Measurements from ENCODE around the gene KLHDC9.
"Not testable (repeated sequence)": the region's sequence is repeated elsewhere in the genome, so short reads cannot be mapped to it uniquely, and the experiment has no call there.

KLHDC9 gene

DNA sequence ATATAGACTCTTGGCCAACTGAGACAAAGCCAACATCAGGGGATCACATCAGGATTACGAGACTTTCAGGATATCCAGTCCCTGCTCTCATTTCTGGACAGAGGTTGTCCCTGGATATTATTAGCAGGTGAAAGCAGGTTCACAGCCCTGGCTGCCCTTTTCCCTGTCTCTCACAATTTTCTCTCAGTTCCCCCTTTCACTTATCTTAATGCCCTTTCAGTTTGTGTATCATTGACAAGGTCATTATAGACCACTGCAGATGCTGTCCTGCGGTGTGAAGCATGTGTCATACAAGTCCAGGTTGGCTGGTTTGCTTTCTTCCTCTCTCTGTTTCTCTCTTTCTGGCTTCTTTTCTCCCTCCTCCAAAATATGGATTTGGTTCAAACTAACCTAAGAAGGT, 2.1 kb upstream of the KLHDC9 start:
- no peak for DNase-seq (ENCODE audit: low read depth)

DNA sequence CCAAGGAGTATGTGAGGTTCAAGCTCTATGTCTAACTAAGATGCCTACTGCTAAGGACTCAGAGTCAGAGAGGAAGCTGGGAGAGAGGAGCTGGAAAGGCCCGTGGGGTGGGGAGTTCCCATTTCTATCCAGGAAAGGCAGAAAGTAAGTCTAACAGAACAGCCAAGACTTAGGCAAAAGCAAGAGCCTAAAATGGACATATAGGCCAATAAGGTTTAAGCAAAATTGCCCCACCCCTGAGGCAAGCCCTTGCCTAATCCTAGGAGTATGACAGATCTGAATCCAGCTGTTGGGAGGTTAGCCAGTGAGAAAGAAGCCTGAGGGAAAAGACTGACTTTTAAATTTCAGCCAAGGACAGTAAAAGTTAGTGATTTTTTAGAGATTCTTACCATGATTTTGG, 1.6 kb upstream of the KLHDC9 start:
- DNase-seq (ENCODE audit: low read depth), result no peak

DNA sequence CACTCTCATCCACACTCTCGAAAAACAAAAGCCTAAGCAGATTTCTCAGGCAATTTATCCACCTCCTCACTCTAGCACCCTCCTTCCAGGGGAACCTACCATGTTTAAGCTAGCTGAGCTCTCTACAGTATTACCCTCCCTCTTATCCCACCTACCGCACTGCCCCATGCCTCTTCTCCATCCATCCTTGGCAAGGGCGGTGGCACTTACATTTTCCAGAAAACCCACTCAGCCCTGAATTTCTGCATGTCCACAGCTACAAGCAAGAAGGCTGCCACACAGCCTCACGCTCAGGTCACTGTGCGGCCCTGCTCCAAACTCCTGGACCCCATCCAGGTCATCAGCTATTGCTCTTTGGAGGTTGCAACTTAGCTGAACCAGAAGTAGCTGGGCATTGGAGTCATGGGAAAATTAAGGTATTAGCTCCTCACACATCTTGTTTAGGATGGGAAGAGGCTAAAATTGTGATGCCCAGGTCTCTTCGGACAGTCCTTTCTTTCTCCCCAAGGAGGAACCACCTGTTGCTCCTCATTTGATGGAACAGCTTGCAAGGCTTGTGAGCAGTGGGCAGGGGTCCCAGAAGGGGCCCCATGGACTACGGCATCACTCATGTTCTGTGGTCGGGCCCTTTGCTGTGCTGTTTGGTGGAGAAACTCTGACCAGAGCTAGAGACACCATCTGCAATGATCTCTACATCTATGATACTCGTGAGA, 1.1 kb downstream of the KLHDC9 start:
- DNase-seq (ENCODE audit: low read depth), result no peak

DNA sequence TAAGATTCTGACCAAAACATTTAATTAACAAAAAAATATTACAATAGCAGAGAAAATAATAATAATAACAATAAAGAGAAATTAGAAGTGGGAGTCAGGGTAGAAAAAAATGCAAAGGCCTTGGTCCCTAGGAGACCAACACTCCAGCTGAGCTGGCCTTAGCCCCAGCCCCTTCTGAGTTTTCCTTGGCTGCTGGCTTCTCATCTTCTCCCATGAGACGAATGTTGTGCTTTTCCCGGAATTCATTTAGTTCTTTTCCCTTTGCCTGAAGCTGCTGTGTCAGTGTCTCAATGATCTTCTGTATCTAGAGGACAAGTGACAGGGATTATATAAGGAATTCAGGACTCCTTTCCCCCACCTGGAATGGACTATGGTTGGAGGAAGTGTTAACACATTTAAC, 2.4 kb downstream of the KLHDC9 start:
- no peak for DNase-seq (ENCODE audit: low read depth)

DNA sequence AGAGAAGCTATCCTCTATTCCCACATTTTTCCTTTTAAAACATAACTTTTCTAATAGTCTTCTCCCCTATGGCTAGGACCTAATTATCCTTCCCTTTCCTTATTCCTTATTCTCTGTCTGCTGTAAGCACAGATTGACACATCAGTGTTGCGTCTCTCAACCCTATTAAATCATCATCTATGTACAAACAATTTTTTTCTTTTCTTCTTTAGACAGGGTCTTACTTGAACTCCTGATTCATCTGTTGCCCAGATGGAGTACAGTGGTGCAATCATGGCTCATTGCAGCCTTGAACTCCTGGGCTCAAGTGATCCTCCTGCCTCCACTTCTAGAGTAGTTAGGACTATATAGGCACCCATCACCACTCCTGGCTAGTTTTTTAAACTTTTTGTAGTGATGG, 8.3 kb downstream of the KLHDC9 start:
- no peak for DNase-seq (ENCODE audit: low read depth)

DNA sequence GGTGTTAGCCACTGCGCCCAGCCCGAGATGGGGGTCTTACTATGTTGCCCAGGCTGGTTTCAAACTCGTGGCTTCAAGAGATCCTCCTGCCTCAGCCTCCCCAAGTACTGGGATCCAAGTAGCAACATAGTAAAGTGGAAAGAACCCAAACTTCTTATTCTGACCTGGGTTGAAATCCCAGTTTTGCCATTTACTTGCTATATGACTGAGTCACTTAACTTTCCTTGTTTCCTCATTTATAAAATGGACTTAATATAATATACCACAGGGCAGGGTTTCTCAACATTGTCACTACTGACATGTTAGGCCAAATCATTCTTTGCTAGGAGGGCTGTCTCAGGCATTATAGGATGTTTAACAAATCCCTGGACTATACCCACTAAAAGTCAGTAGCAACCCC, 13.0 kb downstream of the KLHDC9 start:
- no peak for DNase-seq (ENCODE audit: low read depth)

DNA sequence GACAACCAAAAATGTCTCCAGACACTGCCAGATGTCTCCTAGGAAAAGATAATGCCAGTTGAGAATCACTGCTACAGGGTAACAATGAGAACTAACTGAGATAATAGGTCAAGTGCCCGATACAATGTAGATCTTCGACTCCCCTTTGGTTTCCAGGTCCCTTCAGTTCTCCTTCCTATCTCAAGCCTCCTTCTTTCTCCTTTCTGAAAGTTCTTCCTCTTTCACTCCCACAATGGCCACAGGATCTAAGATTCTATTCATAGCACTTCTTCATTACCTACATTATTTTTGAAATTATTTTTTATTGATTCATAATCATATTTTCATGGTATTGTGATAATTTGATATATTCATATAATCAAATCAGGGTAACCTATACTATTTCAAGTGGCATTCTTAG, 13.4 kb downstream of the KLHDC9 start:
- DNase-seq (ENCODE audit: low read depth), result no peak

DNA sequence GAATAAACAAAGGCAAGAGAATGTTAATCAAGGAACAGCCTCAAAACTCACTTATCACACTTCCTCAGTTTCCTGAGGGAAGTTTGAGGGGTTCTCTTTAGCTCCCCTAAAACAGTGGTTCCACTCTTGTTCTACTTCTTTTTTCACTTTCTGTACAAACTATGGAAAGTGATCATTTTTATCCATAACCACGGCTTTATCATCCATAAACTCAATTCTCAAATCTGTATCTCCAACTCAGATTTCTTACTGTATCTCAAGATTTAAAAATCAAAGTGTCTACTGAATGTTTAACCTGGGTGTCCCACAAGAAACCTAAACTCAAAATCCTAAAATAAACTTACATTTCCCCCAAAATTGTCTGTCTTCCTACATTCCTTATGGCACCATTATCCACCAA, 15.8 kb downstream of the KLHDC9 start:
- no peak for DNase-seq (ENCODE audit: low read depth)

DNA sequence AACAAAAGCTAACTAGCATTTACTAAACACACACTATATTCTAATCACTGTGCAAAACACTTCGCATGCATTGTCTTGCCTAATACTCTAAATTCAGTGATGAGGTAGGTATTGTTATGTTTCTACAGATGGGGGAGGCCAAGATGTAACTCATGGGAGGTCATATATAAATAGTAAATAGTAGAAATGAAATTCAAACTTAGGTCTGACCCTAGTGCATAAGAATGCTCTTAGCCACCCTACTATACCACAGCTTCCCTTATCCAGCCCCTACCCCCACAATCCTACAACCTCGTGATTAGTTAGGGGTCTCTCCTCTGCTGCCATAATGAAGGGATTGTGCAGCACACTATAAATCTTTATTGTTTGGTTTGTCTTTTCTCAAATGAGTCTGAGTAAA, 16.4 kb downstream of the KLHDC9 start:
- DNase-seq (ENCODE audit: low read depth), result no peak

DNA sequence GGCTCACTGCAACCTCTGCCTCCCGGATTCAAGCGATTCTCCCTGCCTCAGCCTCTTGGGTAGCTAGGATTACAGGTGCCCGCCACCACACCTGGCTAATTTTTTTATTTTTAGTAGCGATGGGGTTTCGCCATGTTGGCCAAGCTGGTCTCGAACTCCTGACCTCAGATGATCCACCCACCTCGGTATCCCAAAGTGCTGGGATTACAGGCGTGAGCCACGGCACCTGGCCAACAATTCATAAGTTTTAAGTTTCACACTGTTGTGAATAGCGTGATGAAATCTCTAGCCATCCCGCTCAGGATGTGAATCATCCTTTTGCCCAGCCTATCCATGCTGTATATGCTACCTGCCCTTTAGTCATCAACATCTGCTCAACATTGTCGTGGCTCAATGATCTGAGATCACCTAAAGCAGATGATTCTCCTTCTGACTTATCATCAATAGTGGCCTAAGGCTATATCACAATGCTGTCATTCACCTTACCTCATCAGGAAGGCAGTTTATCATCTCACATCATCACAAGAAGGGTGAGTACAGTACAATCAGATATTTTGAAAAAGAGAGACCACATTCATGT, 17.1 kb downstream of the KLHDC9 start:
- no peak for DNase-seq (ENCODE audit: low read depth)

DNA sequence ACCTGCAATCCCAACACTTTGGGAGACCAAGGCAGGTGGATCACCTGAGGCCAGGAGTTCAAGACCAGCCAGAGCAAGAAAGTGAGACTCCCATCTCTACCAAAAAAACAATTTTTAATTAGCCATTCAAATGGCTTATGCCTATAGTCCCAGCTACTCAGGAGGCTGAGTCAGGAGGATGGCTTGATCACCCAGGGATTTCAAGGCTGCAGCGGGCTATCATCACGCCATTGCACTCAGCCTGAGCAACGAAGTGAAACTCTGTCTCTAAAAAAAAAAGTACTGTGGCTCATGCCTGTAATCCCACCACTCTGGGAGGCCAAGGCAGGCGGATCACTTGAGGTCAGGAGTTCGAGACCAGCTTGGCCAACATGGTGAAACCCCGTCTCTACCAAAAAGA, 17.8 kb downstream of the KLHDC9 start:
- DNase-seq (ENCODE audit: low read depth), result not testable (repeated sequence)

DNA sequence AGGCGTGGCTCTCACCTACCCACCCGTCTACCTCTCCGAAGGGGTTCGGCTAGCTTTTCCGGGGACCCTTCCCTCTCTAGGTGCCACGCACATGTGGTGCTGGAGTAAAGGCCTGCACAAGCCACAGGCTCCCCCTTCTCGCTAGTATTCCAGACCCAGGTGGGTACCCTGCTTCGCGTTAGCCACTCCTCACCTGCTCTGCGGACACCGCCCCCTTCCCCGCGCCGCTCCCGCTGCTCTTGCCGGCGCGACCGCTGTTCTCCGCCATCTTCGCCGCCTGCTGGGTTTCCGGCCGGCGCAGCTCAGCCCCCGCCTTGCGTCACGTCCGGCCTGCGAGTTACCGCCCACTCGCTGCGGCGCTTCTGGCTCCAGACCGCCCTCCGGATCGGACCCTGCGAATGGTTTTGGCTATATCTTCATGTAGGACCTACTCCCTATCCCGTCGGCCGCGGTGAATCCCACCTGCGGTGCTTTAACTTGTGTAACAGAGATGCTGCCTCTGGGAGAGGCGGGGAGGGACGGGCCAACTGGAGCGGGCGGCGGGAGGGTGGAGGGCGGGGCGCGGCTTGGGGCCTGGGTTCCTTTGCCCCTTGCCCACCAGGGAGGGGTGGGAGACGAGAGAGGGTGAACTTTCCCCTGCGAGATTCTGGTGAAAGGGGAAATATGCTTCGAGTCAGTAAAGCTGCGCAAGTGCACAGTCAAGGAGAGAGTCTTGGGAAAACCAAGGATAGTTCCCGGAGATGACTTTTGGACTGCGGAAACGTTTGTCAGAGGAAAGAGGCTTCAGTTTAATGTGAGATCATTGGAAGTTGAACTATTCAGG, 19.8 kb downstream of the KLHDC9 start, which contains the start of the genes NIT1 and PFDN2:
TSS of gene NIT1 (plus strand) at position 347 of the 823 bp plus-strand sequence. CDS start at position 419, 72 bp downstream.
TSS of gene PFDN2 (minus strand) at position 279 of the 823 bp plus-strand sequence. CDS start at position 268, 11 bp downstream.
- peak; percentile 62 for DNase-seq (ENCODE audit: low read depth)

DNA sequence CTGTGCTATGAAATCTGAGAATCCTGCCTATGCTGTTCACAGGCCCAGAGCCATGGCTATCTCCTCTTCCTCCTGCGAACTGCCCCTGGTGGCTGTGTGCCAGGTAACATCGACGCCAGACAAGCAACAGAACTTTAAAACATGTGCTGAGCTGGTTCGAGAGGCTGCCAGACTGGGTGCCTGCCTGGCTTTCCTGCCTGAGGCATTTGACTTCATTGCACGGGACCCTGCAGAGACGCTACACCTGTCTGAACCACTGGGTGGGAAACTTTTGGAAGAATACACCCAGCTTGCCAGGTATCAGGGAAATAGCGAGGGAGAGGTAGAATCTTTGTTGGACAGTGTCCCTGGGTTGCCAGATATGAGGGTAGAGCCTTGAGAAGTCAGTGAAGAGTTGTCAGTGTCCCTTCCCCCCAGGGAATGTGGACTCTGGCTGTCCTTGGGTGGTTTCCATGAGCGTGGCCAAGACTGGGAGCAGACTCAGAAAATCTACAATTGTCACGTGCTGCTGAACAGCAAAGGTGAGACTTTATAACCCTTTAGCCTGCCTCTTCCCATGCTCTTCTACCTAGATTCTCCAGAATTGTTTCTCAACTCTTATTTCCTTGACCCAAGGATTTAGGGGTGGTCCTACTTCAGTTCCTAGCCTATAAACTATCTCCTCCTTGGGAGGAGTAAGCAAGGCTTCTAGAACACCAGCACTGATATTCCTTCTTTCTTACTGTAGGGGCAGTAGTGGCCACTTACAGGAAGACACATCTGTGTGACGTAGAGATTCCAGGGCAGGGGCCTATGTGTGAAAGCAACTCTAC, 21.1 kb downstream of the KLHDC9 start:
- peak; percentile 49 for DNase-seq (ENCODE audit: low read depth)

DNA sequence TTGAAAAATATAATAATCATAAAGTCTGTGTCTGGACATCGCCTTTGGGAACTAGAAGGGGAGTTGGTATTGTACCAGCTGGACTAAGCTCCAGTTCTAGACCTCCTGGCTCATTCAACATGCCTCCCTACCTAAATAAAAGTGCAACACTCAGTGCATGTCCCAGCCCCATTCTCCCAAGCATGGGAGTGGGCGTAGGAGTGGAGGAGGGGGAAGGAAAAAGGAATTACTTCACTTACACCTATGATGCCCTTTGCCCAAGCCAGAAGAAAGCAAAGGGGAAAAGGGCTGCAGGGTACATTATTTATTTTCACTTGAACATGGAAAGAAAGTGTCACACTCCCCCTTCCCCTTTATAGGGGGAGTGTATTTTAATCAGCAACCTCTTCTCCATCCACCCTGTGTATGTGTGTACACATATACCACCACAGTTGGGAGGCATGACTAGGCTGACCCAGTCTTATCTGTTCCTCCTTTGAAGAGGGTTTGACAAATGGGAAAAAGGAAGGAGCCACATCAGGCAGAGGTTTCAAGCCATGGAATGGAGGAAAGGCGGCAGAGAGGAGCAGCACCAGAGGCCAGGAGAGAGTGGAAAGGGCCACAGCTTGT, 23.0 kb downstream of the KLHDC9 start:
- DNase-seq (ENCODE audit: low read depth), result no peak

DNA sequence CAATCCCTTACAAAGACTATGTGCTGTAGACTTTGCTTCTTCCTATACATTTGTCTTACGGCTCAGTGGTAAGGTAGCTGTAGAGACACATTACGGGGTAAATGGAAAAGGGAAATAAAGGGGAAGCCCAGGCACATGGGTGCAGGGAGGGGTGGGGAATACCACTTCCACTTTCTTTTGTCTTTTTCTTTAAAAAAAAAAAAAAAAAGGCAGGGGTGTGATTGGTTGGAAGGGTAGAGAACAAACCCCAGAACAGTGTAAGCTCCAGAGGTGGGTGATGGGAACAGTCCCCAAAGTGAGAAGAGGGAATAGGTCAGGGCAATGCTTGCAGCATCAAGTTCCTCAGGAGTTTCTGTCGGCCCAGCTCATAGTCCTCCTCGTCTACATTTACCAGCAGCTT, 23.7 kb downstream of the KLHDC9 start:
- no peak for DNase-seq (ENCODE audit: low read depth)

DNA sequence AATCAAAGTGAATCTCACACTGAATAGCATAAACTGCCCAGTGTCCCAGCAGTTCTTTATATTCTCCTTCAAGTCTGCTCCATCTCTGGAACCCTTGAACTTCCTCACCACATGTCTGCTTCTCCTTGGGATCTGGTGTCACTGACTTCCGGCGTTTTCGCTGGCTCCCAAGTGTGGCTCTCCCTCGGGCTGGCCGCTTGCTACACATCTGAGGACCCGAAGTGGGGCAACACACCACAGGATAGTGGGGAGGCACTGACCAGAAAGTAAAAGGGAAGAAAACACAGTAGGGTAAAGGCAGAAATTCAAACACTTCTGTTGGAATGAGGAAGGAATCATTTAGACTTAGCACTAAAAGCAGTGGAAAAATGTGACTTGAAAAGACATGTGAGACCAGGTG, 24.8 kb downstream of the KLHDC9 start:
- no peak for DNase-seq (ENCODE audit: low read depth)

DNA sequence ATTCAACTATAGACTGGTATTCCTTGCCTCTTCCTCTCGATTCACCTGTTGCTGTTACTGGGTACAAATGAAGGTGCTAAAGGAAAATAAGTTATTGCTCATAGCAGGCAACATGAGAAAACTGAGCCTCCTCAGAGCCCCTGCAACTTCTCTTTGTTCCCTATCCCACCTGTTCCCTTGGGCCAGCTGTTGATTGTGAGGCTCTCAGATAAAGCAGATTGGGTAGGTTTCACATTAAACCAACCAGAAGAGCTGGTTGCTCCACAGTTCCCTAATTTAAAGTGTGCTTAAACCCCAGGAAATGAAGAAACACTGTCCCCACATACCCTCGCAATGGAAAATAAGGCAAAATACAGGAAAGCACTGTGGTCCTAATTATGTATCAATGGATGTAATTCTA, 29.5 kb downstream of the KLHDC9 start:
- no peak for DNase-seq (ENCODE audit: low read depth)

DNA sequence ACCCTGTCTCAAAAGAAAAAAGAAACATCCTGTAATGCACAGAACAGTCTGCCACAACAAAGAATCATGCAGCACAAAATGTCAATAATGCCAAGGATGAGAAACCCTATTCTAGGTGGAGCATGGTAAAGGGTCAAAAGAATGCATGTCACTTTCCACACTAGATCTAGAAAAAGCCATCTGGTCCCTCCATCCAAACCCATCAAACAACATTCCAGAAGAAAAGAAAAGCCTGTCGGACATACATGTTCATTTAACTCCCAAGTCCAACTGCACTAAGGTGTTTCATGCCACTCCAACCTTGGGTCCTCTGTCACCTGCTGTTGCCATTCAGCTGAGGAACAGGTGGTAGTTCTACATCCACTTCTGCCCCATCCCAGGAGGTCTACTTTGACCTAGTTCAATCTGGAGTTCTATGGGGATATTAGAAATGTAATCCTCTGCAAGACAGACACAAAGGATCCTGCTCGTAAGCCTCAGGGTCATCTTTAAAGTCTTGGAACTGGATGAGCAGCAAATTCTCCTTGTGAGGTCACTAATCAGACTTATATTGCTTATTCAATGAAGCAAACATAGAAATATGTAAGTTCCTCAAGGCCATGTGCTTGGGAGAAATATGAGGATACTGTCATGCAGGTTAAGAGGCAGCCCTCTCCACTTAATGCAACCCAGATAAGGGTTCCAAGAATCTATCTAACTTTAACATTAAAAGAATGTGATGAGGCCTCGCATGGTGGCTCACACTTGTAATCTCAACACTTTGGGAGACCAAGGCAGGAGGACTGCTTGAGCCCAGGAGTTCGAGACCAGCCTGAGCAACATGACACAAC, 30.6 kb downstream of the KLHDC9 start:
- no peak for DNase-seq (ENCODE audit: low read depth)

DNA sequence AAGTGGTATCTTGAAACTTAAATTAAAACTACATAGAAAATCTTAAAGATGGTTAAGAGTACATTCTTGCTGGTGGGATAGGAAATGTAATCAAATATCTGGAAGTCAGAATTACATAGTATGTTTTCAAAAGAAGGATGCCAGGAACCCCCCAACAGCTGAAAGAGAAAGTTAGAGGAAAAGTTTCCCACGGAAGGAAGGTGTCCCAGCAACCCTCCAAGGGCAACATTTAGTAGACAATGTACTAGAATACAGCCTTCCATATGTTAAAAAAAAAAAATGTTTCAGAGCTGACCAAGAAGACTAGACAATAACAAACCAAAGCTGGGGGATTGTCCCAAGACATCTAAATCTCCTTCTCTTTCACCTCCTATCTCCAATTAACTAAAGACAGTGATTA, 32.1 kb downstream of the KLHDC9 start:
- no peak for DNase-seq (ENCODE audit: low read depth)

DNA sequence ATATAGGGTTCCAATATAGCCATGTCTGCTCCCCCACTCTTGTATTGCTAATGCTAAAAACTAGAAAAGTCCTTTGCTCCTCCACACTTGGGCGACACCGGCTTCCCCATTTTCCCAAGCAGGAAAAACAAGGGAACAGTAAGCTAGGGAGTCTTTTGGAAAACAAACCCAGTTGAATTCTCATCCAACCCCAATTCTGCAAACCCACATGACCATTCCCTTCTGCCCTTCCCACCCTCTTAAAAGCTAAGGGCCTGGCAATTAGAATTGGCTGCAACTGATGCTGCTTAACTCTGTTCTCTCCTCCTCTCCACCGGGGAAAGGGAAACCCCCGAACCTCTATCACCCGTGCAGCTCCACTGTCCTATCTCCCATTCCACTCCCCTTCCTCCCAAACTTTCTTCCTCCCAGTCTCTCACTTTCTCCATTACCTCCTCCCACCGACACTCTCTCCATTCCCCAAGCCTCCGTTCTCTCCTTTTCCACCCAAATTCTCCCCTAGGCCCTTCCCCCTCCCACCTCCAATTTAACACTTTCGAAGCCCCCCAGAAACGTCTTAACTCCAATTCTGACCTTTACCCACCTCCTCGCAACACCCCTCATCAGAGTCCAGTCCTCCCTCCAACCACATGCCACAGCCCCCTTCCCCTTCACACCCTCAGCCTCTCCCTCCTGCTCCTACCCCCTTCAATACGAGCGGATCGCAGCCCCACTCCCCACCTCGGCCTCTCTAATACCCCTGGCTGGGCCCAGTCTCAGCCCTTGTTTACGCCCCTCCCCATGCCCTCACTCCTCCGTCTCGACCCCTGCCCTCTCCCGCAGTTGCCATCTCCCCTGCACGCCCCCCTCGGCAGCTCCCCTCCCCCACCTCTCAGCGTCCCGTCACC, 33.6 kb downstream of the KLHDC9 start:
- DNase-seq (ENCODE audit: low read depth), result no peak

Measured in CMK (cell line).